Activated CD8-positive, alpha-beta memory T cell treated with anti-CD3 and anti-CD28 coated beads, Interleukin-2, amount 50 U/mL, for 4 hours (primary cell): ENCODE results near the gene LEMD1.
A peak's percentile ranks its signal among the peaks of the same experiment; 100 is the strongest.

ENCODE experiments used
- DNase-seq: peaks from one replicate; pipeline ENCODE4 v3.0.0-alpha.2; 2020

The LEMD1 gene, protein sequence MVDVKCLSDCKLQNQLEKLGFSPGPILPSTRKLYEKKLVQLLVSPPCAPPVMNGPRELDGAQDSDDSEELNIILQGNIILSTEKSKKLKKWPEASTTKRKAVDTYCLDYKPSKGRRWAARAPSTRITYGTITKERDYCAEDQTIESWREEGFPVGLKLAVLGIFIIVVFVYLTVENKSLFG

DNA sequence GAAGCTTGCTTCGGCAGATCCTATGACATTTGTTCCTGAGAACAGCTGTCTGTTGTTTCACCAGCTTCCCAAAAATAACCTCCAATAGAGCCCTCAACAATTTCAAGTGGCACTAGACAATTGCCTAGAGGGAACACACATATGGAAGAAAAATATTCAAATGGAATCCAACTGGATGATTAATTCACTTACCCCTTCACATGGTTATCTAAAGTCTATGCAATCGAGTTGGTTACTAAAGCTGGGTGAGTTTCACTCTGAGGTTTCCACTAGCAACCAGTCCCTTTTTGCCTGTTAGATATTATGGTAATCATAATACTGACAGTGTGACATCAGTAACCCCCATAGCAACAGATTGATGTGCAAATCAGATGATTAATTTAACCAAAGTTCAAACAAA is at the start of gene LEMD1:
Gene LEMD1, minus strand, starts transcription at position 259 of the 400 bp plus-strand sequence. CDS start 1,520 bp downstream, outside the sequence.
- no peak for DNase-seq

DNA sequence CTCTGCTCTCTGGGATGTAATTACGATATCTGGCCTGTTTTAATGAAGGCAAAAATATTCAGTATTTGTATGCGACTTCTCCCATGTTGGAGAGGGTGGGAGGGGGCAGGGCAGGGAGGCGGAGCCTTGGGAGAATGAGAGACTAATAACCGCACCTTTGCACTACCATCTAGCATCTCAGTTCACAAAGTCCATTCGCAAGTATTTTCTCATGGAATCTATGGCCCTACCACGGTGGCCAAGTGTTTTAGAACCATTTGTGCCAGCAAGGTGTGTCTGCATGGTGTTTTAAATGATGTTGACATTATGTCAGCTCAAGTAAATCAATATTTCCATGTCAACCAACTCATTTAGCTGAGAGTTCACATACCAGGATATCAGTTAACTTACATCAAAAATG is 48.3 kb upstream of the LEMD1 start:
- DNase-seq = no peak

DNA sequence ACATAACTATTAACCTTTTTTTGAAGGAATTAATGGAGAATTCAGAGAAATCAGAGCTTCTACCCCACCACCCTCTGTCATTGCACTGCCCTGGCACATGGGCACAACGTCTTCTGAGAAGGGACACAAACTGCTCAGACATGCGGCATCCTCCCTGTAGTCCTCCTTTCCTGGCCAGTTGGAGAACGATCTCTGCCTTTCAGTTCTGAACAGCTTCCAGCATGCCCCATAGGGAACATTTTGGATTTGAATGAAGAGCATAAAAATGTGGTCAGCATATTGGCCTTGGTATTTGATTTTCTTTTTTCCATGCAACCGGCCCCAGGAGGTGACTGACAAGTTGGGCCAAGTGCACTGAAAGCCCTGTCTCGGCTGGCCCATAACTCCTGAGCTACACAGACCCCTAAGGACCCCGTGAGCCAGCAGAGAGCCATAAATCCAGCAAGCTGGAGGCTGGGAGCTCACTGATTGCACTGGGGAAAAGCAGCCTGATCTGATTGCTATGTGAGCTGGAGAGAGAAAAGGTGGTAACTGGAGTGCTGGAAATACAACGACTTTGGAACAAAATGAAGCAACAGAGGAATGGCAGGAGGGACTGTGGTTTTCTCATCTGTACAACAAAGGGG is 44.9 kb upstream of the LEMD1 start:
- DNase-seq = no peak

DNA sequence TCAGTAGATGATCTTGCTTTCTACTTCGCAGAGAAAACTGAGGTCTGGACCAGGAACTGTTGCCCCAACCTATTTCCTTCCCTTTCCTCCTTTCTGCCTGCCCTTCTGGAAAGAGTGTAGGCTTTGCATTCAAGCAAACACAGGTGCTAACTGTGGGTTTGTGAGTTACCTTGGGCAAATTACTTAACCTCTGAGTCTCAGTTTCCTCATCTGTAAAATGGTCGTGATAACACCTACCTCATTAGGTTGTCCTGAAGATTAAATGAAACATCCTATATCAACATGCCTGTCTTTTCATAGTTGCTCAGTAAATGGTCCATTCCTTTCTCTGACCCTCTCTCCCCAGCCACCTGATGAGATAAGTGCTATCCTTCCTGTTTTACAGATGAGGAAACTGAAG is 43.5 kb upstream of the LEMD1 start:
- DNase-seq = no peak

DNA sequence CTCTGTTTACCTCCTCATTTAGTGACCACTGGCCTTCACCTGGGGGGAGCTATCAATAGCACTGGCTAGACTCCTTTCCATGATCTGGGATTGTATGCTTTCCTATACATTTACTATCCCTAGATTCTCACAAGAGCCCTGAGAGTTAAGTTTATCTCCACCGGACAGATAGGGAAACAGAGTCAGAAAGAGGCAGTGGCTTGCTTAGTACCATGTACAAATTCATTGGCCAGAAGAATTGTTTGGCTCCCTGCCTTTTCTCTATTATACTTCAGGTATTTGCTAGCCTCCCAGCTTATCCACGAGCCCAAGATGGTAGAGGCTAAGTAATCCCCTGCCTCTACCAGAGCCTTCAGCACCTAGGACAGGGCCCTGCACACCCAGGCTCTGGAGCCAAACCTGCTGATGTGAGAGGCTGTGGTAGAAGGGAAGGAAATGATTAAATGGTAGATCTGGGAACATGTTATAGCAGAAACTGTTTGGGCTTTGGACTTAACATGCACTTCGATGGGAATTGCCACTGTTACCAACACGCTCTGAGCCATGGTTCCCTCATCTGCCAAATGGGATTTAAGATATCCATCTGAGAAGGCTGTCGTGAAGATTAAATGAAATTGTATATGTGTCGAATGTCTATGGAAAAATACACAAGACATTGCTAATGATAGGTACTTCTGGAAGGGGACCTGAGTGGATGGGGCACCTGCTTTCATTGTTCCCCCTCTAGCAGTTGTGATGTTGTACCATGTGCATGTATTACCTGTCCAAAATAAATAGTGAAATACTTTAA is 37.1 kb upstream of the LEMD1 start:
- DNase-seq = no peak

DNA sequence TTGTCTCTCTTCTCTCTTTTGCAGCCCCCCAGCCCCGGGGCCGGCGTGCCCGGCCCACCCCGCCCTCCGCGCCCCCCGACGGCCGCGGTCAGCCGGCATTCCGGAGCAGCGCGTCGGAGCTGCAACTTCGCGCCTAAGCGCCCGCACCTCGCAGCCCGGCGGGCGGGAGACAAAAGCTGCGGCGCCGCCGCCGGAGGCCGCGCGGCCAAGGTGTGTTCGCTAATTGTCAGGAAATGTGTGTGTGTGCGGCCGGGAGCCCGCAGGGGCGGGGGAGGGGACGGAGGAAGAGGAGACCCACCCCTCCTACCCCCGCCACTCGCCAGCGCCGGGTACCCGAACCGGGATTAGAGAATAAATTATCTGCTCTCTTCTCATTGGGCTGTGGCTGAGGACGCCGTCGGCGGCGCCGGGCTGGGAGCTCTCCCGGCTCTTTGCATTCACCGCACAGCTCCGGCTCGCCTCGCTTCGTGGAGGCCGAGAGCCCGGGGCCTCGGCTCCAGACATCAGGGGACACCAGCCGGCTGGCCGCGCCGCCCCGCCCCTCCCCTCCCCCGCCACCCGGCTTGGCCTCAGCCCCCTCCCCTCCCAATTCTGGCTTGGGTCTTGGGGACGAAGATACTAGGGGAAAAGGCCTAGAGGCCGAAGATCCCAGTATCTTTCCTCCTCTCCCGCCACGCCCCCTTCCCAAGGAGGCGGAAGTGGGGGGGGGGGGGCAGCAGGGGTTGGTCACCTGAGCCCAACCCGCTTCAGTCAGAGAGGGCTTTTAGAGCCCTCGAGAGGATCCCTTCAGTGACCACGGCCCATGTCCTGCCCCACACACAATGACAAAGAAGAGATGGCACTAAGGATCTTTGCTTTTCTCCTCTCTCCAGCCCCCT is 35.3 kb upstream of the LEMD1 start:
- DNase-seq = no peak

DNA sequence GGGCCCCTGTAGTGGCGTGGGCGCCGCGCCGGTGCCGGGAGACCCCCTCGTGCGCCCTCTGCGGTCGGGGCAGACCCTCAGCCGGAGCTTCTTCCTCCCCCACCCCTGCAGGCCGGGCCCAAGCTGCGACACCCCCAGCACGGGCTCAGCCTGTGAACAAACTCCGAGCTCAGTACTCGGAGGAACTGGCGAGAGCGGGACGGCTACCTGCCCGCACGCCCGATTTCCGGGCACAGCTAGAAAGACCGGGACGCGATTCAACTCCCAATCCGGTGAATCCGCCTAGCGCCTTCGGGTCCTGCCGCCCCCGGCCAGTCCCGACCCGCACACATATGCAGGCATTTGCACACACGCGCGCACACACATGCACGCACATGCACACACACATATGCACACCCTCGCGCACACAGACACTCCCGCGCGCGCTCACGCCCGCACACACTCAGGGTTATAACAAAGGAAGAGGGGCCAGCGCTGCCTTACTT is 34.6 kb upstream of the LEMD1 start:
- DNase-seq = no peak

DNA sequence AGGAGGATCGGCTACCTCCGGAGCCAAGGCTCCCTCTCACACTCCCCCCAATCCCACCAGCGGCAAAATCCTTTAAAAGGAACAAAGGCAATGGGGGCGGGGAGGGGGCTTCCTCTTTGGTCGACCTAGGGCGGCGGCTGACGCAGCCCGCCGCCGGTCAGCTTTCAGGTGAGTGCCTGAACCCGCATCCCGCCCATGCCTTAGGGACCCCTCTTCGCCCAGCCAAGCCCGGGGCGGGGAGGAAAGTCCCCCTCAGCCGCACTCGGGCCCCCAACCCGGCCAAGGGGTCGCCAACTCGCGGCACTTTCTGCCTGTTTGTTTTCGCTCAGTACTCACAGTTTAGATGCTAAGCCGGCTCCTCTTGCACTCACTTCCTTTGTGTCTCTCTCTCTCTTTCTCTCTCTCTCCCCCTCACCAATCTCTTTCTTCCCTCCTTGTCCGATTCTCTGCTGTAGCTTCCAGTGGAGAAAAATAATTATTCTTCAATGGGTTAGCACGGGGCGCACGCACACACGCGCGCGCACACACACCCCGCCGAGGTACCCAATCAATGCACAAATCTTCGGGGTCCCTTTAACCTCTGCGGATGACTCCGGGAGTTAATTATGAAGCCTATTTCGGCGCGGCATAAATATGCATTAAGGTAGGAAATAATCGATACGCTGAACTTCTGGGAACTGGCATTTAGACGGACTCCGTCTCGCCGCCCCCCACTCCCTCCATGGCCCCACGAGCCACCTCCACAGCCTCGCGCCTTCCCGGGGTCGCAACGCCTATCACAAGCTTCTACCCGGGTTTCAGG is 33.9 kb upstream of the LEMD1 start, which contains the start of gene BLACAT1:
Gene BLACAT1, minus strand, starts transcription at position 465 of the 802 bp plus-strand sequence.
- DNase-seq = no peak

DNA sequence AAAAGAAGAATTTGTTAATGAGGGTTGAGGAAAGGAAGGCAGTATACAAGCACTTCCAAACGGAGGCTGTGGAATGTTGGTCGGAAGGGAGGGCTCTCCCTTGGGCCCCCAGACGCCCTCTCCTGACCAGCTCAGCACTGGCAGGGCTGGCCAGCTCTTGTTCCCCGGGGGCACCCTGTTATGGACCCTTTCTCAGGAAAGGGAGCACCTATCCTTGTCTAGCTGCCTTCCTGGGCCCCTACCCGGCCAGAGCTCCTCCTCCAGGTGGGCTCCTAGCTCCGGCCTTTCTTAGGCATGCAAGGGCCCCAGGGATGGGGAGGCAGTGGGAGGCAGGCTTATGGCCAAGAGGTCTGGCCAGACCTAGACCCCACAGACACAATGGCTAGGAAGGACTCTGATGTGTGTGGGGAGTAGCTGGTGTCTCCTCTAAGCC is 33.1 kb upstream of the LEMD1 start:
- DNase-seq = no peak

DNA sequence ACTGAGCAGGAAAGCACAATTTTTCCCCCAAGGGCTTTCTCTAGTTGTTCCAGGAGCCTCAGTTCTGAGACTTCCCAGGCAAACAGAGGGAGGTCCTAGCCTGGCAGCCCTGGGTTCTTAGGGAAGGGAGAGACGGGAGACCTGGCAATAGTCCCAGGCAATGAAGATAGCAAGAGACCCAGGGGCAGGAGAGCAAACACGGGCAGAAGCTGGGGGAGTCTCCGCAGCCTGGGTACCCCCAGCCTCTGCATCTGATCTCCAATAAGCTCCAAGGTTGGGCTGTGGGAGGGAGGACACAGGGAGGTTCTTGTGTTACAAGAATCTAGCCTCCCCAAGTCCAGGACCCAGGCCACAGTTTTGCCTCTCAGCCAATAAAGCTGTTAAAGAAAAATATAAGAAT is 31.6 kb upstream of the LEMD1 start:
- DNase-seq = no peak

DNA sequence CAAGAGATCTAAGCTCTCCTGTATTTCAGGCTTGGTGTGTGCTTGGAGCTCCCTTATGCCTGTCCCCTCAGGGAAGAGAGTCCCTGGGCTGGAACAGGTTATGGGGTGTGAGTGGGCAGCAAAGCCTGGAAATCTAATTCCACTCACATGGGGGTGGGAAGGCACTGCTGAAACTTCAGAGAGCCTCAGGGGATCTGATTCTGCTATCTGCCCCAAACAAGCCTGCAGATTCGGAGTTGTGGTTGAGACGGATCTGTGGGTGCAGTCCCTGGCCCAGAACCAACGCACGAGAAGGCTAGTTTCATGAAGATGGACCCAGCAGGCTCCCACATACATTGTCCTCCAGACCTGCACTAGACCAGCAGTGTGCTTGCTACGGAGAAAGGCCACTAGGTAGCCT is 31.1 kb upstream of the LEMD1 start:
- no peak for DNase-seq

DNA sequence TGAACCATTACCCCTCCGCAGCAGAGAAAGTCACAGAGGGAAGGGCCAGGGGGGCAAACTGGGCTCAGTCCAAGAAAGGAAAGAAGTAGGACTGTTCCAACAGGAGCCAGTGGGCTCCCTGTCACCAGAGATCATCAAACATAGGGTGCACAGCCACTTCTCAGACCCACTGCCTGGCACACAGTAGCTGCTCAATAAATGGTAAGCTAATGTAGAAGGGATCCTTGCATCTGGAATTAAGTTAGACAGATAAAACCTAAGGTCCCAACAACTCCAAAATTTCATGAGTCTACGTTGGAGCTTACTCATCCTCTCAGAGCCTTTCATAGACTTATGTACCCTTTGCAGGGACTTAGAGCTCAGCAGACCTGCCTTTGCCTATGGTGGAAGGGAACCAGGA is 30.5 kb upstream of the LEMD1 start:
- no peak for DNase-seq

DNA sequence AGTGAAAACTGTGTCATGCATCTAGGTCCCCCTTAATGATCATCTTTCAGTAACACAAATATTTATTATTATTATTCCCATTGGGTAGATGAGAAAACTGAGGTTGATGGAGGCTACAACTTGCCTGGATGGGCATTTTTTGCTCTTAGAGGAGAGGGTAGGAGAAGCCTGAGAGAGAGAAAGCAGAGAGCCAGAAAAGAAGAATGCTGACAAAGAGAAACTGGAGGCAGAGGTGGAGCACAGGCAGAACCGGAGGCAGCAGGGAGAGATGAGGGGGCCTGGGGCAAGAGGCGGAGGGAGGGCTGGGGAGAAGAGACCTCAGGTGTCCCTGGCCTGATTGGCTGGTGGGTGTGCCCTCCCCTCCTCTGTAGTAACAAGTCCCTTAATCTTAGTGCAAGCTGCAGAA is 29.9 kb upstream of the LEMD1 start:
- DNase-seq = no peak

DNA sequence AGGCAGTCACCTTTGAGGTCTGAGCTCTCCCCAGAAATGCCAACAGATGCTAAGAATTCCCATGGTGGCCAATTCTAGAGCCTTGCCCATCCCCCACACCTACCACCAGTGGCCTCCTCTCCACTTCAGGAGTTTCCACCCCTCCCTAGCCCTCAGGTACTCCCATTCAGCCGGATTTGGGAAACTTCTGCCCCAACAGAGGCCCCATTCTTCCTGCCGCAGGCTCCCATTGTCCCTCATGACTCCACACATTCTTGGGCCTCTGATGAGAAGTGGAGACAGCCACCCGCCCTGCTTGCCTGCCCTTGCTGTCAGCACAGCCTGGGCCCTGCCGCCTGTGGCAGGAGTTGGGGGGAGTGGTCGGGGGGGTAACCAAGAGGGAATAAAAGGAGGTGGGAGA is 29.3 kb upstream of the LEMD1 start:
- no peak for DNase-seq

DNA sequence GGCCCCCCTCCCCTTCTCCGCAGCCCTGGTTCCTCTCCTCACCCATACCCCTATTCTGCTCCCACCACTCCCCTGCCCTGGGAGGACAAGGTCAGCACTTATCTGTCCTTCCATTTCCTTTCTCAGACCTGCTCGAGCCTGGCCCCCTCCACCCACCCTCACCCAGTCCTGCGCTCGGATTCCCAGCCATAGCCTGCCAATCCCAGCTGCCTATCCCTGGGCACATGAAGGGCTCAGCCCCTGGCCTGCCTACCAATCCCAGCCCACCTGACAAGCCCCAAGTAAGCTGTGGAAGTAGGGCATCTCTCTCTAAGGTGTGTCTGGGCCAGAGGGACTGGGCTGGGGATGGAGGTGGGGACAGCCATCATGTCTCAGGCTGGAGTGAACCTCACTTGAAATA is 28.6 kb upstream of the LEMD1 start:
- no peak for DNase-seq

DNA sequence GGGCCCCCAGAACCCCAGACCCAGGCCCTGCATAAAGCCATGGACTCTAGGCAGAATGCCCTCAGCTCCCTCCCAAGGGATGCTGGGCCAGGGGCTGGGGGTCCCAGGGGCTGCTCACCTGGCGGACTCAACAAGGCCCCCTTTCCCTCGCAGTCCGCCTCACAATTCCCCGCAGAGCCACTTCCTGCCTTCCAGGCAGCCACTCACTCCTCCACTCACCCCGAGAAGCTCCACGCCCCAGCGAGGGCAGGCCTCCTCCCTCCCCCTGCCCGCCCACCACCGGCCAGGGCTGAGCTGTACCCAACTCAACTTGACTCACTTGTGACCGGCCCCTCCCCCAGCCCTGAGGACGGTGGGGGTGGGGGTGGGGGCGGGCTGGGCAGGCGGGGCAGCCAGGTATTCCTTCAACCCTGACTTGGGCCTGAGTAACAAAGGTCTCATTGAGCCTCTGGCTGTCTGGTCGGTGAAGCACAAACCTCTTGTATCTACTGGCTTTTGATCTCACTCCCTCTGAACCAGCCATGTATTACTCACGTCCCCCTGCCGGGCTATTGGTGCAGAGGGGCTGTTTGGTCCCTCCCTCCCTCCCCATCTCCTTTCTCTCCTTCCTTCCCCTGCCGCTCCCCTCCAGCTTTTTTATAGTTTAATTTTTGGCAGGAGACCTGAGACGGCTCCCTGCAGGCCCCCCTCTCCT is 28.0 kb upstream of the LEMD1 start:
- peak; percentile 33 for DNase-seq

DNA sequence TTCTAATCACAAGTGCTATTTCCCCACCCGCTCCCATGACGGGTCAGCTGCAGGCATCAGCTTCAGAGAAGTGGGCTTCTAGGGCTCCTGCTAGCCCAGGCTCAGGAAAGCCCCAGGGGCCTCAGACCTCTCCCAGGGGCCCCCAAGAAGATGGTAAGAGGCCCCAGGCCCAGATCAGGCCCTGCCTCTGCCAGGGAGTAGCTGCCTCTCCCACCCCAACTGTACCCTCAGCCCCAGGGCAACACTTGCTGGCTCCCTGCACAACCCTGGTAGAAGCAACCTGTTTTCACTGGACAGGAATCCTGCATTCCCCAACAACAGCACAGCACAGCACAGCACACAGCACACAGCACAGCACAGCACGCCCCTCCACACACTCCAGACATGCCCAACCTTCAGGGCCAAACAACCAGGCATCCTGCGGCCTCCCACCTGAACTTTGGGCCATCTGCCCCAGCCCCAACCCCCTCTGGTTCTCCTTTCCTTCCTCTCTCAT is 27.4 kb upstream of the LEMD1 start:
- no peak for DNase-seq

DNA sequence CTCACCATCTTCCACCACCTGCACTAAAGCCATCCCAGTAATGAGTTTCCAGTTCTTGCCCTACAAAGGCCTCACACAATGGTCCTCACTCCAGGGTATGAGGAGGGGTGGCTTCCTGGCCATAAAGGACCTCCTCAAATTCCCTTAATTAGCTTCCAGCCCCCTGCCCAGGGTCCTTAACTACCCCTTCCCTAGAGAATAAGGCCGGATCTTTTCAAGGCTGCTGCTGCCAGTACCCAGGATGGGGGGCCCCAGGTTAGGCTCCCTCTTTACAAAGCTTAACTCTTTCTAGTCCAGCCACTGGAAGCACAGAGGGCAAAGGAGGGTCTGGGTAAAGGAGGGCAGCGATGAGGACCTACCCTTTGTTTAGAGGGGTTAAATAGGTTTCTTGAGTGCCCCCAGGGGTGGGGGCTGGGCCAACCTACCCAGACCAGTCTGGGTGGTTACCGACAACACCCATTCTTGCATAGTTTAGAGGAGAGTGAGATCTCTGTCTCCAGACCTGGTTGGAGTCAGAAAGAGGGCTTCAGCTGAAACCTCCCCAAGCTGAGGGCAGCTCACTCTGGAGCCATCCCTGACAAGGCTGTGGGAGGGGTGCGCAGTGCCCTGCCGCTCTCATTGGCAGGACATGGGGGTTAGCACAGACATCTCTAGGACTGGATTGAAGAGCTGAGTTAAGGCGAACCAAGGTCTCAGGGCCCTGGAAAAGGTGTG is 26.8 kb upstream of the LEMD1 start:
- no peak for DNase-seq

DNA sequence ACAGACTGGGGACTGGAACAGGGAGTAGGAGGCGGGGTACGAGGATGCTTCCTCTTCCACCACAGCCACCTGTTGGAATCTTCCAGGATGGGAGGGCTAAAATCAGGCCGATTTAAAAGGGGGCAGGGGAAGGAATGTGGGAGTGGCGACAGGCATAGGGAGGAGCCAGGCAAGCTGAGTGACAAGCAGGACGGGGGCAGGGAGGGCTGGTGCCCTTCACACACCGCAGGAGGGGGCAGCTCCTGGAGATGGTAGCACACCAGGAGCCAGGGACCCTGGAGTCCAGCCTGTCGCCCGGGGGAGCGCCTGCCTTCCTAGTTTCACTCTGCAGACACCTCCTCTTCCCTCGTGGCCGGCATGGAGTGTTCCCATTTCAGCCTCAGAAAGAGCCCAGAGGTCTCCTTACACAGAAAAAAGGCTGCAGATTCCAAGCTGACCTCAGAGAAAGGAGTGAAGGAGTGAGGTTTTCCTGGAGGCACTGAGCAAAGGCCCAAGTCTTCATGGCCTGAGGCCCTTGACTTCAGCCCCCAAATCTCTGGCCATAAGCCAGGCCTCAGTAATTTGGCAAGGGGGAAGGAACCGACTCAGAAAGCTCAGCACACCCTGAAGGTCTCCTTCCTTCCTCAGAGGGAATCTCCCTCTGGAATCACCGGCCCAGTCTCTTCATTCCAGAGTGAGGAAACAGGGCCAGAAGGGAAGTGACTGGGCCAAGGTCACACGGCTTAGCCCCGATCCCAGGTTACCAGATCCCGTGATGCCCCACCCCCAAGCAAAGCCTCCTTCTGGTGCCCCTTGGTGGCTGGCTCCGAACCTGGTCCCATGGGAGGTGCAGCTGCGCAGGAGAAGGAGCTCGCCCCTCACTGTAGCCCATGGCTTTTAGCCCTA is 25.8 kb upstream of the LEMD1 start:
- no peak for DNase-seq

DNA sequence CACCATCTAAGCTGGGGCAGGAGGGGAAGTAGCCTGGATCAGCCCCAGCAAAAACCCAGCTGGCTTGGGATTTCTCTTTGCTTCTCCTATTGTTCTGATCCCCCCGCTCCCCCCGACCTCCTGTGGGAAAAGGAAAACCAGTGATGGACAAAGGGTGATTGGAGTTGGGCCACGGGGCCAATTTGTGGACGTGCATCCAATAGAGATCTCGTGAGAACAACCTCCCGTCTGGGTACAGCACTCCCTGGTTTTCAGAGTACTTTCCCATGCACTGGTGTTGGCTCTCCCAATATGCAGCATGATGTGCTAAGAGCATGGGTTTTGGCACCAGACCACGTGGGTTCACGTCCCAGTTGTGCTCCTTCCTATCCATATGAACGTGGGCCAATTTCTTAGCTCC is 25.0 kb upstream of the LEMD1 start:
- DNase-seq = no peak
